GM18502 (cell line): ENCODE measurements around the gene ZNF536.

ENCODE experiments used
- ATAC-seq: cut with Tn5 transposase; IDR thresholded peaks from one replicate; pipeline ENCODE4 v1.9.1; 2021; ENCODE audit warnings: mild to moderate bottlenecking; ENCODE audit not compliant: unreplicated experiment, poor library complexity

The ZNF536 gene

GRCh38 chr19:30587869-30588268, 215.7 kb downstream of the ZNF536 start:
- ATAC-seq = no peak

GRCh38 chr19:30590596-30591229, 218.5 kb downstream of the ZNF536 start:
- no peak for ATAC-seq

GRCh38 chr19:30593356-30593755, 221.2 kb downstream of the ZNF536 start:
- ATAC-seq = no peak

- ATAC-seq = no peak
Observed at GRCh38 chr19:30593975-30594745, 222.0 kb downstream of the ZNF536 start.

- ATAC-seq = no peak
Observed at GRCh38 chr19:30596268-30596667, 224.1 kb downstream of the ZNF536 start.

GRCh38 chr19:30596813-30597399, 224.7 kb downstream of the ZNF536 start:
- no peak for ATAC-seq

GRCh38 chr19:30598688-30599087, 226.5 kb downstream of the ZNF536 start:
- no peak for ATAC-seq

GRCh38 chr19:30602661-30603350, 230.6 kb downstream of the ZNF536 start:
- ATAC-seq = no peak

GRCh38 chr19:30604657-30605056, 232.5 kb downstream of the ZNF536 start:
- ATAC-seq = no peak

- no peak for ATAC-seq
Observed at GRCh38 chr19:30605333-30605732, 233.1 kb downstream of the ZNF536 start.

- ATAC-seq = no peak
Observed at GRCh38 chr19:30606114-30607050, 234.2 kb downstream of the ZNF536 start.
